ENCODE measurements around the gene LRRC43.
A peak's percentile ranks its signal among the peaks of the same experiment; 100 is the strongest.

LRRC43 gene
- 0 to 0.29 (median 0.14) reads per million in 18 experiments for total RNA-seq

GRCh38 chr12:122182887-122183587, at the start of gene LRRC43:
Gene LRRC43, plus strand, starts transcription at chr12:122183123. Its CDS starts 22 bp downstream, at chr12:122183145.
- DNase-seq, result peak; percentile 25 to 43

GRCh38 chr12:122133192-122133950, 49.6 kb upstream of the LRRC43 start:
- no peak for DNase-seq

GRCh38 chr12:122135437-122136031, 47.4 kb upstream of the LRRC43 start:
- DNase-seq, result no peak

- no peak for DNase-seq
Observed at GRCh38 chr12:122137229-122137628, 45.7 kb upstream of the LRRC43 start.

- DNase-seq, result no peak
Observed at GRCh38 chr12:122137681-122138080, 45.2 kb upstream of the LRRC43 start.

- DNase-seq, result no peak
Observed at GRCh38 chr12:122138181-122138580, 44.7 kb upstream of the LRRC43 start.

- DNase-seq, result no peak
Observed at GRCh38 chr12:122138616-122139015, 44.3 kb upstream of the LRRC43 start.

- no peak for DNase-seq
Observed at GRCh38 chr12:122139266-122139665, 43.7 kb upstream of the LRRC43 start.

- DNase-seq, result no peak
Observed at GRCh38 chr12:122139941-122140340, 43.0 kb upstream of the LRRC43 start.

- DNase-seq, result no peak
Observed at GRCh38 chr12:122140467-122141257, 42.3 kb upstream of the LRRC43 start.

- peak in 1 of 2 donors; percentile 14 for DNase-seq
Observed at GRCh38 chr12:122141911-122142725, 40.8 kb upstream of the LRRC43 start.

- no peak for DNase-seq
Observed at GRCh38 chr12:122142857-122143256, 40.1 kb upstream of the LRRC43 start.

GRCh38 chr12:122144885-122145284, 38.0 kb upstream of the LRRC43 start:
- DNase-seq, result no peak

- DNase-seq, result no peak
Observed at GRCh38 chr12:122145505-122146330, 37.2 kb upstream of the LRRC43 start.

- no peak for DNase-seq
Observed at GRCh38 chr12:122147514-122148290, 35.2 kb upstream of the LRRC43 start.

- DNase-seq, result no peak
Observed at GRCh38 chr12:122148657-122149056, 34.3 kb upstream of the LRRC43 start.

GRCh38 chr12:122150127-122150681, 32.7 kb upstream of the LRRC43 start:
- no peak for DNase-seq

- no peak for DNase-seq
Observed at GRCh38 chr12:122152754-122153153, 30.2 kb upstream of the LRRC43 start.

GRCh38 chr12:122155705-122156104, 27.2 kb upstream of the LRRC43 start:
- no peak for DNase-seq

Data from inflammatory macrophage (primary cell).